Measurements from ENCODE around the gene PRPF8.

The PRPF8 gene

GRCh38 chr17:1644493-1645206 lies 40.0 kb downstream of the PRPF8 start:
- DNase-seq (ENCODE audit: low read depth) = no peak

- no peak for DNase-seq (ENCODE audit: low read depth)
Observed at GRCh38 chr17:1643999-1644492, 40.6 kb downstream of the PRPF8 start.

GRCh38 chr17:1643293-1643998 lies 41.2 kb downstream of the PRPF8 start:
- no peak for DNase-seq (ENCODE audit: low read depth)

- DNase-seq (ENCODE audit: low read depth) = no peak
Observed at GRCh38 chr17:1641065-1641403, 43.6 kb downstream of the PRPF8 start.

- DNase-seq (ENCODE audit: low read depth) = no peak
Observed at GRCh38 chr17:1640329-1641064, 44.2 kb downstream of the PRPF8 start.

- no peak for DNase-seq (ENCODE audit: low read depth)
Observed at GRCh38 chr17:1639549-1640180, 45.0 kb downstream of the PRPF8 start.

GRCh38 chr17:1638624-1639300 lies 45.9 kb downstream of the PRPF8 start:
- no peak for DNase-seq (ENCODE audit: low read depth)

GRCh38 chr17:1638171-1638590 lies 46.5 kb downstream of the PRPF8 start:
- no peak for DNase-seq (ENCODE audit: low read depth)

GRCh38 chr17:1636732-1637285 lies 47.9 kb downstream of the PRPF8 start:
- DNase-seq (ENCODE audit: low read depth) = no peak

GRCh38 chr17:1635675-1636465 lies 48.8 kb downstream of the PRPF8 start:
- no peak for DNase-seq (ENCODE audit: low read depth)

GRCh38 chr17:1634841-1635650 lies 49.6 kb downstream of the PRPF8 start:
- DNase-seq (ENCODE audit: low read depth) = no peak

- no peak for DNase-seq (ENCODE audit: low read depth)
Observed at GRCh38 chr17:1630662-1631061, 54.0 kb downstream of the PRPF8 start.

- DNase-seq (ENCODE audit: low read depth) = peak; percentile 68
Observed at GRCh38 chr17:1629504-1630310, 55.0 kb downstream of the PRPF8 start.

GRCh38 chr17:1628856-1629503 lies 55.7 kb downstream of the PRPF8 start:
- DNase-seq (ENCODE audit: low read depth) = peak; percentile 87

- peak; percentile 55 for DNase-seq (ENCODE audit: low read depth)
Observed at GRCh38 chr17:1627982-1628855, 56.4 kb downstream of the PRPF8 start, which contains the start of gene SLC43A2. Gene SLC43A2, minus strand, starts transcription at chr17:1628834. Its CDS starts 960 bp downstream, at chr17:1627874.

- DNase-seq (ENCODE audit: low read depth) = no peak
Observed at GRCh38 chr17:1627182-1627981, 57.3 kb downstream of the PRPF8 start.
